Right forelimb (tissue), 1 donor: ENCODE results near the gene SPTBN1.

ENCODE experiments used
- DNase-seq: peaks from one replicate; pipeline ENCODE4 v3.0.0-alpha.2; 2018

SPTBN1 gene

DNA sequence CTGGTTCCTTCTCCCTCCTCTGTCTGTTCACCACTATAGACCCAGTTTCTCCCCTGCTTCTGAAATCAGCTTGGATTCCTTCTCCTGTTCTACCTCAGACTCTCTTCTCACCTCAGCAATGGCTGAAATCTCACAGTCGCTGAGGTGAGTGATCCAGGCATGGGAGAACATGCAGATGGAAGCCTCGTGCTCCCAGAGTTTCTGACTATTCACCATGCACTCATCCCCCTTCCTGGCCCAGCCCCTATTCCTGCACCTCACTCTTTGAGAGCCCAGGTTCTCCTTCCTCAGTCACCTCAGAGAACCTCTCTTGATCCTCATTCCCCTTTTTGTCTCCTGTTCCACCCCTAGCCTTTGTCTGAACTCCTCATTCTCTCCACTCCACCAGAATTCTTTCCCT is 78.5 kb downstream of the SPTBN1 start:
- no peak for DNase-seq

DNA sequence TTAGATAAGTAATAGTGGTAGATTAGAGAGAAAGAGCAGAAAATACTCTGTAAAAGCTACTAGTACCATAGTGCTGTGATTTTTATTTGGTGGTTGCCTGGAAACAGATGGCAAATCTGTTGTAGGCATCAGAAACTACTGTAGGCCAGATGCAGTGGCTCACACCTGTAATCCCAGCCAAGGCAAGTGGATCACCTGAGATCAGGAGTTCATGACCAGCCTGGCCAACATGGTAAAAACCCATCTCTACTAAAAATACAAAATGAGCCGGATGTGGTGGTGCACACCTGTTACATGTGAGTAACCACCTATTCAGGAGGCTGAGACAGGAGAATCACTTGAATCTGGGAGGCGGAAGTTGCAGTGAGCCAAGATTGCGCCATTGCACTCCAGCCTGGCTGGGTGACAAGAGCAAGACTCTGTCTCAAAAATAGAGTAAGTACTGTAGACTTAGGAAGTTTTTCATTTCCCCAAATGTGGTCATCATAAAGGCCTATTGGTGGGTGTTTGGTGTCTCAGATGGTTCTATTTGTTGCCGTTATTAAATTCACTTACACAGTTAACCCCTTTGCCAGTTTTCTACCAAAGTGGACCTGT is 79.6 kb downstream of the SPTBN1 start:
- DNase-seq, result no peak

- no peak for DNase-seq
Observed at GRCh38 chr2:54536720-54537119, 80.6 kb downstream of the SPTBN1 start.

GRCh38 chr2:54538537-54538936 is 82.4 kb downstream of the SPTBN1 start:
- DNase-seq, result no peak

GRCh38 chr2:54539683-54540082 is 83.6 kb downstream of the SPTBN1 start:
- no peak for DNase-seq

GRCh38 chr2:54540194-54540593 is 84.1 kb downstream of the SPTBN1 start:
- DNase-seq, result no peak

DNA sequence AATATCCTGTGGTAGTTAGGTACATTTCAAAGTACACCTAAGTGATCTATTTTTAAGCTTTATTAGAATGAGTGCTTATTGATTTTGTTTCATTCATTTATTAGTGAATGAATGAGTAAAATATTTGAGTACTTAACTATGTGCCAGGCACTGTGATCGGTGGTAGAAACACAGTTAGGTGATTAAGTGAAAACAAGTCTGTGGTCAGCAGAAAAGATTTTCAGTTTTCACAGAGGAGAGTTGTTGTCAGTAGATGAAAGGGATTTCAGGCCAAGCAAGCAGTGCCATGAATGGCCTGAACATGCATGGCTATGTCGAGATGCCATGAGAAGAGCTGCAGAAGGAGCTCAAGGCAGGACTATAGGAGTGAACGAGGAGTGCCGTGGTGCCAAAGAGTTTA is 85.9 kb downstream of the SPTBN1 start:
- no peak for DNase-seq

DNA sequence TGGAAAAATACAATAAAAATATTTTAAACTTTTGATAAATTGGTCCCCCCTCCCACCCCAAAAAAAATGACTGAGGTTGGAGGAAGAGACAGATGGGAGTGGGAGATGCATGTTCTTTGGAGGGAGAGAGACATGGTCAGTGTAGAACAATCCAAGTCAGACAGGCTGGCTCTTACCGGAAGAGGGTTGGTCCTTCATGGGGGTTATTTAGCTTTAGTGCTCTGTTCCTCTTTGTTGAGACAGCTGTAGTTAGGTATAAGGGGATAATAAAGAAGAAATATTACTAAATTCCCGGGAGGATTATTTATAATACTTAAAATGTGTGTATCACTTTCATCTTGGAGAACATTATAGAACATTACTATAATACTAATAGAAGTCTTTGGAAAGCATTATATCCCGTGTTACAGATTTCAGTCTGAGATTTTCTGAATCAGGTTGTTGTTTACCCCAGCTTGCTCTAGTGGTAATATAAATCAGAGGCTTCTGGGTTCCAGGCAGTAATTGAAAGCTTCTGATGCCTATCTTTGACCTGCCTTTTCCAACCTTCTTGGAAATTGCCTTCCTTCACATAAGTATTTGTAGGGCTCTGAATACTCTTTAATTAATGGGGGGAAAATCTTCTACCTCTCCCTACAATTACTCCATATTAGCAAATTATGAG is 87.7 kb downstream of the SPTBN1 start:
- no peak for DNase-seq

DNA sequence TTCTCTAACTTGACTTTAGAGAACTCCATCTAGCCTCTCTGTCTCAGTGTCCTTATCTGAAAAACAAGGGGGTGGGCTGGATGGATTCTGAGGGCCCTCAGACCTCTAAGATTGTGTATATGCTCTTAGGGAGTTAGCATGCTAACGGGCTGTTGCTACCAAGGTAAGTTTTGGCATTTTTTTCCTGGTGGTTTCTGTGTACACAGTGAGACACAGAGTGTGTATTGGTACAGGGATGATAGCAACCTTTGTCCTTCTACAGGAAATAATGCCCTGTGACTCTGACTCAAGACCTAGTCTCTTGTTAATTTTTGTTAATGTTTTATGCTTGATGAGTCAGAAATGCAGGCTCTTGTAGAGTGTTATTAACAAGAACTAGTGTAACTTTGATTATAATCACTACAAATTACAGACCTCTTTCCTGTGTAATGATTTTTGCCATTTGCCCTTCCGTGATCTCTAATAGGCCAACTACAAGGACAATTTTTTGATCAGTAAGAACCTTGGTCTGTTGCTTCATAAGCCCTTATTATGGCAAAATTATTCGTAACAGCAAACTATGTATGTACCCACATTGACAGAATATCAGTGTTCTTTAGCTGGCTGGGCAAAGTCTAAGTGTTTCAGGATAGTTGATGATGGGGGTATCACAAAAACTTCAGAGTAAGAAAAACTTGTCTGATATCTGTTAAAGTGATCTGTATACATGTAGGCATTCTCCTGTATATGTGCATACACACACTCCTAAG is 89.7 kb downstream of the SPTBN1 start:
- no peak for DNase-seq

DNA sequence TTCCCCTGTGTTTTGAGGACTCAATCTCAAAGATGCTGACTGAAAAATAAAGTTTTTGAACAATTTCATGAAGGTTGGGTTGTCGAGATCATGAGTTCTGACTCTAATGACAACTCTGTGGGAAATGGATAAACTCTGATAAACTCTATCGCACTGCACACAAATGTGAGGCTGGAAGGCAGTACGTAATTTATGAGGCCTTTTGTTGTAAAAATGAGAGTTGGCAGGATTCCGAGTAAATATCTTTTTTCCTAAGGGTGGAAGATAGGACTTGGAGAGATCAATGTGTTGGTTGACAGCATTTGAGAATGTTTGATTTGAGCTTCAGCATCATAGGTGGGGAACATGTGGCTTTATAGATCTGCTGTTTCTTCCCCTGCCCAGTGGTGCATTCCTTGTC is 90.4 kb downstream of the SPTBN1 start:
- no peak for DNase-seq

DNA sequence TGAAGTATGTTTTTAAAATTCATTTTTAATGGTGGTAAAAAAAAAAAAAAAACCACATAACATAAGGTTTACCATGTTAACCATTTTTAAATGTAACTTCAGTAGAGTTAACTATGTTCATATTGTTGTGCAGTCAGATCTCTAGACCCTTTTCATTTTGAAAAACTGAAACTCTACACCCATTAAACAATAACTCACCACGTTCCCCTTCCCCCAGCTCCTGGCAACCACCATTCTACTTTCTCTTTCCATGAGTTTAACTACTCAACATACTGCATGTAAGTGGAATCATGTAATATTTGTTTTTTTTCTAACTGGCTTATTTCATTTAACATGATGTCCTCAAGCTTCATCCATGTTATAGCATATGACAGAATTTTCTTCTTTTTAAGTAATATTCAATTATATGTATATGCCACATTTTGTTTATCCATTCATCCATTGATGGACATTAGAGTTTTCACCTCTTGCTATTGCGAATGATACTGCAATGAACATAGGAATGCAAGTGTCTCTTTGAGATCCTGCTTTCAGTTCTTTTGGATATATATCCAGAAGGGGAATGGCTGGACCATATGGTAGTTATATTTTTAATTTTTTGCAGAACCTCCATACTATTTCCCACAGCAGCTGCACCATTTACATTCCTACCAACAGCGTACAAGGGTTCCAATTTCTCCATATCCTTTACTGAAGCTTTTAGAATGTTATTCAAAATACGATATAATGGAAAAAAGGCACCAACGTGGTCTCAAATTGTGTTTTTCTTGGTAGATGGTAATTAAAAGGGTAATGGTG is 91.0 kb downstream of the SPTBN1 start:
- no peak for DNase-seq

DNA sequence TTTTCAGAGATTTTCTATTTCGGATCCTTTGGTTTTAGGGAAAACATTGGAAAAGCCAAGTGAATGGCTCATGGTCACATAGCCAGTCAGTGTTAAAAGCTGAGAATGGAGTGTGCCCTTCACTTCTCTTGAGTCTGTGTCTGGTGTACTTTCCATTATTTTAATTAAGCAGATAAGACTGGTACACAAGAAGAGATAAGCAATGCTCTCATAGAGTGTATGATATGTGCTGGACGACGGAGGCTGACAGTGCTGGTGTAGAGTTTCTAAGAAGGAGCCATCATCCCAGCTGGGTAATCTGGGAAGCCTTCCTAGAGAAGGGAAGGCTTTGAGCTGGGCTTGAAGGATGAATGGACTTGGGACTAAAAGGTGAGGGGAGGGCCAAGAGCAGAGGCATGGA is 93.3 kb downstream of the SPTBN1 start:
- DNase-seq, result no peak

GRCh38 chr2:54549917-54550518 is 93.9 kb downstream of the SPTBN1 start:
- no peak for DNase-seq

DNA sequence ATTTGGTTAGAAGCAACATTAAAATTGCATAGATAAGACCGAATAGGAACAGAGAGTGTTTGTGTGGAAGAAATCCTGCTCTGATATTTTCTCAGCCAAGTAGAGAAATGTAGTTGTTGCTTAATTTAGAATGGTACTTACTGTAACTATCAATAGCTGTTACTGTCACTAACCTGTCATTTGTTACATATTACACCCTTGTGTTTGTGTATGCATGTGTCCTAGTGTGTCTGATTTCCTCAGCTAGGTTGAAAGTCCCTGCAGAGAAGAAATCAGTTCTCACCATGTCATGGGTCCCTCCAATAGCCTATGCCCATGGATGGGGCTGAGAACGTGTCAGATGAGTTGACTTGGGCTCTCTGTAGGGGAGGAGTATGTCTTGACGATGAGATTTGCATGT is 94.4 kb downstream of the SPTBN1 start:
- no peak for DNase-seq

DNA sequence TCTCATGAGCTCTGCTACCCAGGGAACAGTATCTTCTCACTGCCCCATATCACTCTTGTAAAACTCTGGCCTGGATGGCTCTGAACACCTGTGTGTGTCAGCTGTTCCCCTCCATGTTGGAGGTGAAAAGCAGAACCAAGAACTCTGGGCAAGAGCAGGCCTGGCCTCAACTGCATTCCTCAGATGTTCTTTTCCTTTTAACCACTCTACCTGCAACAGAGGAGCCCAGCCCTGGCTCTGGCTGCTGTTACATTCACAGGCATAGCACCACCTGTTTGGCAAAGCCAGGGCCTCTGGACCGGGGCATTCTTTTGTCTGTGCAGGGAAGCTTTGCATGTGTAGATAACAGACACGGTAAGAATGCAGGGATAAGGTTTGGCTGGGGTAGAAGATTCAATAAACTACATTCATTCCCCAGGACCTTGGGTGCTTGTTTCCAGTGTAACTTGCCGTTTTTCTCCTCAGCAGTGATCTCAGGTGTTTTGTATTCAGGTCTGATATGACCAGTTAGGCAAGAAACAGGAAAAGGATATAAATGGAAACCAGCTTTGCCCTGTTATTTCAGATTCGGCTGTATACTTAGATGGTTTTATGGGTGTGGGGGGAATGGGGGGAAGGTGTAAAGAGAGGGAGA is 95.1 kb downstream of the SPTBN1 start:
- no peak for DNase-seq

GRCh38 chr2:54553075-54553474 is 96.9 kb downstream of the SPTBN1 start:
- no peak for DNase-seq

GRCh38 chr2:54553775-54554174 is 97.6 kb downstream of the SPTBN1 start:
- DNase-seq, result no peak

DNA sequence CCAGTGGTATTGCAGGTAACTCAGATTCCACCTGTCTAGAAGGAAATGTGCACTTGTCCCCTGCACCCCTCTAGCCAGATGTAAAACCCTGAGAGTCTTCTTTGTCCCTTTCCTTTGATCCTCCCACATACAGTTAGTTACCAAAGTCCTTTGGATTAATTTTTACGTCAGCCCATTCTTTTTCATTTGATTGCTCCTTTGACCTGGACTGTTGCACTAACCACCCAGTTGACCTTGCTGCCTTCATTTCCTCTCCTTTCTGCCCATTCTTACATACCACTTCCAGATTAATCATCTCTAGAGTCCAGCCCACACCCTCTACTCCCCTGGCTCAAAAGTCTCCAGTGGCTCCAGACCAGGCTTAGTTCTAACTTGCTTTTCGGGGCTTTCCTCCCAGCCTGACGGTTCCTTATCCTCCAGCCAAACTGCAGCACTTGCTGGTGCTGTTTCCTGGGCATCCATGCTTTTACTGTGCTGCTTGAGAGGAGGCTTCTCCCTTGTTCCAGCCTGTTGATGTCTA is 99.3 kb downstream of the SPTBN1 start:
- DNase-seq, result no peak

DNA sequence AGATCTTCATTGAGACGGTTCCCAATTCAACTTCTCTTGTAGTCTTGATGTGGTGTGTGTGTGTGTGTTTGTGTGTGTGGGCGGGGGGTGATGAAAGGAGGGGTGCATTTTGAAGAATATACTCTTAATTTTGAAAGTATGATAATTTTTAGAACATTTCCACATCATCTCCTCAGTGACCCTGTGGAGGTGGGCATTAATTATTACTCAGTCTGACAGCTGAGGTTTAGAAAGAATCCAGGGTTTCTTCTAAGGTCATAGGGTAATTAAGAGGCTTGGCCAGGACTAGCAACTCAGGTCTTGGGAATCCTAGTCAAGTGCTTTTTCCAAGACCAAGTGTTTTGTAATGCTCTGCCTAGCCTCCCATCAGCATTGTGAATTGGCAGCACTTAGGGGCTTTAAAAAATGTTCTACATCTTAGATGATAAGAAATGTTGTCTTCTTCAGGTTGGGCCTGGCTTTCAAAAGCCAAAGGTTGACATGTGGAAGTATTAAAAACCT is 100.5 kb downstream of the SPTBN1 start:
- no peak for DNase-seq

GRCh38 chr2:54557211-54557600 is 101.1 kb downstream of the SPTBN1 start:
- DNase-seq, result no peak

GRCh38 chr2:54557601-54558187 is 101.6 kb downstream of the SPTBN1 start:
- peak; percentile 63 for DNase-seq
